GM21390 (cell line): ENCODE results near the gene COX5A.

Source experiments
- ATAC-seq: cut with Tn5 transposase; IDR thresholded peaks from one replicate; pipeline ENCODE4 v1.9.1; 2021; ENCODE audit not compliant: unreplicated experiment

The COX5A gene

DNA sequence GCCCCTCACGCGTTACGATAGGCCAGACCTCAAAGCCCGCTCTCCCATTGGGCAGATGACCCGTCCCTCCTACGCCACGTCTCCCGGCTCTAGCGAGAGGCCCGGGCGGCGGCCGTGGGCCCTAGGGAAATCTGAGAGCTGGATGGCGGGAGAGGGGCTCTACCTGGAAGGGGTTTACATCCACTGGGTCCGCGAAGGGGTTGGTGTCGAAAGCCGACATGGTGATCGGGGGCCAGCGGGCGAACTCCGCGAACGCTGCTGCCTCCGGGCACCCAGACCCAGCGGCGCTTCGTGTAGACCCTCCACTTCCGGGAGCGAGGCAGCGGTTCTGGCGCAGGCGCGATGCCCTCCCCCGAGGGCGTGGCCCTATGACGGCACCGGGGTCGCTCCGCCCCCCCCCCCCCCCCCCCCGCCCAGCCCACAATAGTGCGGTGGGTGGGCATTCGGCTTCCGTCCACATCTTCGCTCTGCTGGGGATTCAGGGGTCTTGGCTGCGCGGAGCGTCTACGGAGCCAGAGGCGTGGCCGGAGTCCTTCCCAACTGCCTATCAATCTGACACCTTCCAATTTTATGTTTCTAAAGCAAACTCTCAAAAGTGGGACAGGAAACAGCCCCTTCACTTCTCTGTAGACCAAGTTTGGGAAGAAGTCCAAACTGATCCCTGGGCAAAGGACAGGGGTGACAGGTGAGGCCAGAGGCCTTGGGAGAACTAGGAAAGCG is 64.7 kb downstream of the COX5A start, which contains the start of gene SCAMP2:
TSS of gene SCAMP2 (minus strand) at position 330 of the 720 bp plus-strand sequence. CDS start at position 220, 110 bp downstream.
- ATAC-seq: peak; percentile 73

DNA sequence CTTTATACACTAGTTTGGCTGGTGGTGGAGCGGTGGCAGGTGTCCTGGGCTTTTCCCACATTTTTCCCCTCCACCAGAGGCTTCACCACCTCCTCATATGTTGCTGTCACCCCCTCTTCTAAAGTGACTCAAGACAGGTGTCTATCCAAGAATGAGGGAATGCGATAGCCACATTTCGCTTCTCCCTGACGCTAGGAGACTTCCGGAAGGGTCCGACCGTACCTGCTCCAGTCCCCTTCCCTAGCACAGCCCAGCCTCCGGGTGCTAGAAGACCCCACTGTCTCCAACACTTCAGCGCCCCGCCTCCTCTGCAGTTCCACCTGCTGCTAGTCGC is 65.2 kb downstream of the COX5A start:
- ATAC-seq: no peak

GRCh38 chr15:74870436-74871215 is 67.2 kb downstream of the COX5A start:
- ATAC-seq: no peak
